Measurements from ENCODE around the gene TGIF1.

- TF ChIP-seq CEBPB (IDR thresholded peaks at IDR 0.05) (no peak), REST (IDR thresholded peaks at IDR 0.05; ENCODE audit: low read depth) (no peak)
Observed at GRCh38 chr18:3440341-3440740, 9.6 kb upstream of the TGIF1 start.
